Embryonic facial prominence (tissue), 1 donor: ENCODE measurements around the gene GALNT3.

Experiments used
- DNase-seq: peaks from one replicate; pipeline ENCODE4 v3.0.0-alpha.2; 2016; ENCODE audit errors: extremely low spot score

Gene GALNT3

GRCh38 chr2:165725421-165725820, 68.6 kb downstream of the GALNT3 start:
- no peak for DNase-seq

- DNase-seq: no peak
Observed at GRCh38 chr2:165720511-165720910, 73.5 kb downstream of the GALNT3 start.

DNA sequence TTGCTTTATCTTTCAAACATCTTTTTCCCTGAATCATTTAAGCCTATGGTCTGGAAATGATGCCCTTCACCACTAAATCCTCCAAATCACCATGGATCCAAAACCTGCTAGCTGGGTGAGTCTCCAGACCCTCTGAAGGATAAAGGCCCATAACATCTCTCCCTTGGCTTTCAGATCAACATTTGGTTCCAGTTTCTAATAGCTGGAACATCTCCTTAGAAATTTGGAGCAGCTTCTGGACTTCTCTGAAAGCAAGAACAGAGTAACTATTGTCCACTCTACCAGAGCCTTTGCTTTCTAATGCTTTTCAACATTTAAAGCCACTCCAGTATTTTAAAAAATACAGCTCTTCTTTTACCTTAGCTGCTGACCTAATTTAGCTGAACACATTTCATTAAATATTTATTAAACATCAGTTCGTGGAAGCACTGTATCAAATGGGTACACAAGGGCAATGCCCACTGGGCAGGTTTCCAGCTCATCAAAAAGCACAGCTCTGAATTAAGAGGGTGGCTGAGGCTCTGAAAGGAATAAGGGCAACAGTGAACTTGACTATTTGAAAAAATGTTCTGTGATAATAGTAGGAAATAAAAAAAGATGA, 75.3 kb downstream of the GALNT3 start:
- DNase-seq: no peak

DNA sequence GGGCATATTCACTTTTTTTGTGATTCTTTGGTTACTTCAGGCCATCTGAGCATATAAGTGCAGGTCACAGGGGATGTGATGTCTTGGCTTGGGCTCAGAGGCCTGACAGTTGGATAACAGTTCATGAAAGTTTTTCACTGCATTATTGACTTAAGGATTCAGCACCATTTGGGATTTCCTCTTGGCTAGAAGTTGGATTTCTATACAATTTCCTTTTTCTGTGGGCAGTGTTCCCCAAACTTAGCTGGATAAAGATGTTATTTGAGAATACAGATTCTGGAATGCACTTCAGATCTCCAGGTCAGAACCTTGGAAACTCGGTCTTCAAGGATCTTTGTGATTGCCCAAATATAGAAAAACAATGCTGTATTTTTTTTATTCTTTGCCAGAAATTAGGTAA, 78.0 kb downstream of the GALNT3 start:
- DNase-seq: no peak

- no peak for DNase-seq
Observed at GRCh38 chr2:165706960-165707487, 87.0 kb downstream of the GALNT3 start.

DNA sequence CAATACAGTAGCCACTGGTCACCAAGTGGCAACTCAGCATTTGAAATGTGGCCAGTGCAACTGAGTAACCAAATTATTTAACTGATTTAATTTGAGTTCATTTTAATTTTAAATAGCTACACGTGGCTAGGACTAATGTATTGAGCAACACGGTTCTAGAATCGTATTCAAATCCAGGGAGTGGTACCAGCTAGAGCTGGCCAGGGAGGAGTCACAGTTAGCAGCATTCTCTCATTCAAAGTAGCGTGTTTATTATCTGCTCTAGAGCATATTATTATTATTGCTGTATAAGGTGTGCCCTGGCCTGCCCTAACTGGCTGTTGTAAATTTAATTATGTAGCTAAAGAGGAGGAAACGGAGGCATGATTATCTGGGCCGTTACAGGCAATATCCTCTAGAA, 92.9 kb downstream of the GALNT3 start:
- no peak for DNase-seq

DNA sequence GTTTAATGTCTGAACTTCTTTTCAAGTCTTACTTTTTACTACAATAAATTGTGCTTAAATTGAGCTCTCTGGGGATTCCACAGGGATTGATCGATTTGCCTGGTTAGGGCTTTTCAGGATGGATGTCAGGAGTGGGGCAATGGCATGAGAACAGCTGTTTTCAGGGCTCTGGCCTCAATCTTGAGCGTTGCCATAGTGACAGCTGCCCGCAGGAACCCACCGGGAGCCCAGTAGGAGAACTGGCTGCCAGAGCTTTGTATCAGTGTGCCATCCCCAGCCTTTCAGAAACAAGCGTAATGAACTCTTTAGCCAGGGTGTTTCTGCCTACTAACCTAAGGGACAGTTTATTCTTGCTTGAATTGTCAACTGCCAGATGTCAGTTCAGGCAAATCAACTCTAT, 93.5 kb downstream of the GALNT3 start:
- no peak for DNase-seq

GRCh38 chr2:165699946-165700345, 94.1 kb downstream of the GALNT3 start:
- DNase-seq: no peak

GRCh38 chr2:165698444-165698884, 95.6 kb downstream of the GALNT3 start:
- DNase-seq: peak; percentile 47

GRCh38 chr2:165697748-165698443, 96.2 kb downstream of the GALNT3 start:
- no peak for DNase-seq
